GM18505 (cell line): ENCODE measurements around the gene ZNF385B.
A peak's percentile ranks its signal among the peaks of the same experiment; 100 is the strongest.

Experiments
- ATAC-seq: cut with Tn5 transposase; IDR thresholded peaks from one replicate; pipeline ENCODE4 v1.9.1; 2021; ENCODE audit not compliant: unreplicated experiment
- POLR2A ChIP-seq: IDR thresholded peaks from 4 replicates; pipeline ENCODE4 v1.6.1; 2011; ENCODE audit warnings: borderline replicate concordance; ENCODE audit not compliant: insufficient read depth, insufficient read length; ENCODE audit errors: extremely low read depth

The ZNF385B gene

DNA sequence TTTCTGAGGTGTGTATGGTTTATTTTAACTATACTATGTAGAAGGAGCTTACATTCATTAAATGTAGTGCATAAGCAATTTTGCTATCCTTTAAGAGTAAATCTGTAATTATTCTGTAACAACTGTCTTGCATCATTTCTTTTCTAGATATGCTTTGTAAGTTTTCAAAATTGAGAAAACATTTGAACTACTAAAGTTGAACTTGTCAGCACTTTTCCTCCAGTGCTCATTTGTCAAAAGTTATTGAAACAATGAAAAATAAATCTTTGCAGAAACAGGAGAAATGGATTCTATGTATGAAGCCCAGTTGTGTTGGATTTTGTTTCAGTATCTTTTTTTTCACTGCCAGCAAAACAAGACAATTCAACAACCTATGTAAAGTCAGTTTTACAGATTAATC, 14.5 kb upstream of the ZNF385B start:
- no peak for TF ChIP-seq POLR2A
- no peak for ATAC-seq

GRCh38 chr2:179862898-179863458, 1.6 kb upstream of the ZNF385B start:
- ATAC-seq = no peak
- no peak for TF ChIP-seq POLR2A

GRCh38 chr2:179861027-179861415, 391 bp downstream of the ZNF385B start:
- ATAC-seq = peak; percentile 56
- no peak for TF ChIP-seq POLR2A

DNA sequence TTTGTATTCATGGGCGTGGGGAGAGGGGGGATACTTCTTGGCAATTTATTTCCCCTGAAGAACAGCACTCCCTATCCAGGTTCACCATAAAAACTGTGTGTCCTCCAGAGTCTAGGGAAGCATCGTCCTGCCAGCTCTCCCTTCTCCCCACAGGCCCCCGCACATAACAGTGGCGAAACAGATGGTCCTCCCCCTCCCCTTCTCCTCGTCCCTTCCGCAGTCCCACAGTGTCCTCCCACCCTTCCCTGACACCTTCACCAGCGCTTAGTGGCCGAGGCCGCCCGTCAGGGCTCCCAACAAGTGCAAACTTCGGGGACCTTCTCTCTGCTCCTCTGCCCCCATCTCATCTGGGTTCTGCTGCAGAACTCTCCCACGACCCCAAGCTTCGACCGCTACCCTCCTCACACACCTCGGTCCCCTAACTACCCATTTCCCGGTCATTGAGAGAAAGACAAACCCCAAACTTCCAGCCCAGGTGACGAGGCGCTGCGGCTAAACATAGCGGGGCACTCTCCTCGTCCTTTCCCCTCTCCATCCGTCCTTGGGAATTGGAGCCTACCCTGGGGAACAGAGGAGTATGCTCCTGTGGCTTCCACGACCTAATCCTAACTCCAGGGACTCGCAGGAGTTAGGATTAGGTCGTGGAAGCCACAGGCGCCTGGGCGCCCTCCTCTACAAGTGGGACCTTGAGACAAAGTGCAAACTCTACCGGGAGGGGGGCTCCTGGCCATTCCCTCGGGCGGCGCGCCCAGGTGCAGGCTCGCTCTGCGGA, 971 bp downstream of the ZNF385B start:
- no peak for TF ChIP-seq POLR2A
- peak; percentile 5 for ATAC-seq

- TF ChIP-seq POLR2A = no peak
- no peak for ATAC-seq
Measured at GRCh38 chr2:179859523-179859922, 1.9 kb downstream of the ZNF385B start.

DNA sequence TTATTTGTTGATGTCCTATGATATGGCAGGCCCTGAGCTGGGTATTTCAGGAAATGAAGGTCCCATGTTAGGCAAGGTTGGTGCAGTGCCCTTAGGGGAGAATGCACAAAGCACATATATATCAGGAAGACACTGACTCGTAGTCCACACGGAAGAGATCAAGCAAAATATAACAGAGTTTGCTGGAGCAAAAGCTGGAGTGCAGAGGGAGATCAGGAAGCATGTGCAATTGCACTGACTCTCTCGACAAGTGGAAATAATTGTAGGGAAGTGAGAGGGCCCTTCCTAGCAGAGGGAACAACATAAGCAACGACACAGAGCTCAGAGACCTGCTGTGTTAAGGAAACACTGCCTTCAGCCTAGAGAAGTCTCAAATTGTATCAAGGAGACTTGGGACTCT, 4.2 kb downstream of the ZNF385B start:
- ATAC-seq = no peak
- no peak for TF ChIP-seq POLR2A

- no peak for TF ChIP-seq POLR2A
- ATAC-seq = no peak
Measured at GRCh38 chr2:179856205-179856604, 5.2 kb downstream of the ZNF385B start.

DNA sequence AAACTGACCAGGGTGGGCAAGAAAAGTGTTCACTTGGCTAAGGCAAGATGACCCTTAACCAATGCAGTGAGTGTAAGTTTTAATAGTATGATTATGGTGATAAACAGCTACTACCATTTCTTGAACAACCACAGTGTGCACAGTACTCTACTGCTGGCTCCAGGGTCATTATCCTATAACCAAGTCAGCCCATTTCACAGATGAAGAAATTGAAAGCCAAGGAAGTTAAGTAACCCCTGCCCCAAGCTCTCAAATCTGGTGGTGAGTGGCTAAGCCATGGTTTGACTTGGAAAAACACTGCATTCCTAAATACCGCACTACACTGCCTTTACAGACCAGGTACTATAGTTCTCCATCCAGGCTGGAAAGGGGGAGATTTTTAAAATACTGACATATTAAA, 5.7 kb downstream of the ZNF385B start:
- no peak for TF ChIP-seq POLR2A

GRCh38 chr2:179854891-179855290, 6.5 kb downstream of the ZNF385B start:
- no peak for TF ChIP-seq POLR2A

More for the DNA sequence above, 5.7 kb downstream of the ZNF385B start:
- ATAC-seq = no peak

GRCh38 chr2:179853108-179853507, 8.3 kb downstream of the ZNF385B start:
- TF ChIP-seq POLR2A = no peak
- ATAC-seq = no peak

More at GRCh38 chr2:179854891-179855290, 6.5 kb downstream of the ZNF385B start:
- no peak for ATAC-seq

DNA sequence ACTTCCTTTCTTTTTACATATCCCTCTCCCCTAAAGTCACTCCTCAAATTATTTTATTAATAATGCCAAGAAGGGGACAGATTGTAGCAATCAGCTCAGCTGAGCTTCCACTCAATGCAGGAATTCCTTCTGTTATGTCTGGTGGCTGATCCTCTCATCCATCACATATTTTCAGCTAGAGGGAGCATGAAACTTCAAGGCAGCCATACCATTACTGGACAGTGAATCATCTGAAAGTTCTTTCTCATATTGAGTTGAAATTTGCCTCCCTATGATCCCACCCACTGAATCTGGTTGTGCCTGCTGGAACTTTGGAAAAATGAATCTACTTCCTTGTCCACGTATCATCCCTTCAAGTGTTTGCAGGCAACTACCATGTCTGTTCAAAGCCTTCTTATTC, 11.2 kb downstream of the ZNF385B start:
- TF ChIP-seq POLR2A = no peak
- no peak for ATAC-seq

DNA sequence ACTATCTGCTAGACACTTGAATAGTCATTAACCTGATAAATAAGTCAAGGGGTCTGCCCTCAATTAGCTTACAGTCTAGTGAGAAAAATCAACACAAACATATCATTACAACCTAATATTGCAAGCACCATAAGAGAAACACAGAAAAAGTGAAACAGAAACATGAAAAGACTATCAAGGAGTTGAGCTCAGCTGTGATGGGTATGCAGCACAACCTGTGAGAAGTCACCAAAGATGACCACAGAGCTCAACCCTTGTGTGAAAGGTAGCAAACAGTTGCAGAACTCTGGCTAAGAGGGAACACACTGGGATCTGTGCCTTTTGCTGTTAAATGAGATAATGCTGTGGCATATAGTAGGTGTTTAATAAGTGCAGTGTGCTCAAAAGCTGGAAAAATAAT, 11.7 kb downstream of the ZNF385B start:
- no peak for TF ChIP-seq POLR2A
- no peak for ATAC-seq

DNA sequence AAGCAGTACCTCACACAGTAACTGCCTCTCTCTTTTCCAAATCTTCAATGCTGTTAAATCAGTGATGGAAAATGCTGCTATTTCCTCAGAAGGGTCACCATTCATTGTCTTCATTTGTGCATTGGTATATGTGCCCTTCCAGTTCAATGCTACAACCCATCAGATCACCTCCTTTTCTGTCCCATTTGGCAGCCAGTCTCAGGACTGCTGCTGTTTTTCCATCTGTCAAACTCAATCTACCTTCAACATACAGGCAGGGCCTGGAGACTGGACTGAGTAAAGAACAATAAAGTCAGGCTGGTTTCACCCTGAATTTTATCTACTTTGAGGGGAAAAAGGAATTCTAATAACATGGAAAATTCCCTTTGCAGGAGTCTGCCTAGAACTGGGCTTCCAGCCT, 17.9 kb downstream of the ZNF385B start:
- TF ChIP-seq POLR2A = no peak
- ATAC-seq = no peak

- no peak for TF ChIP-seq POLR2A
- ATAC-seq = peak; percentile 71
Measured at GRCh38 chr2:179842498-179843153, 18.8 kb downstream of the ZNF385B start.
